Astrocyte (in vitro differentiated cells and primary cell): ENCODE results near the gene NLN.
"Not testable (repeated sequence)": the region's sequence is repeated elsewhere in the genome, so short reads cannot be mapped to it uniquely, and the experiment has no call there.

Experiments used
- EZH2 ChIP-seq: IDR thresholded peaks from 2 replicates; pipeline ENCODE4 v1.6.1; 2012; ENCODE audit warnings: mild to moderate bottlenecking, low read length, inconsistent platforms; ENCODE audit not compliant: insufficient read depth
- TF ChIP-seq, protein P1 (sequence below): IDR thresholded peaks from 2 replicates; pipeline ENCODE4 v1.5.1; 2011; ENCODE audit warnings: low read depth, mild to moderate bottlenecking, inconsistent platforms, low read length, moderate library complexity; ENCODE audit not compliant: insufficient read depth

DNA sequence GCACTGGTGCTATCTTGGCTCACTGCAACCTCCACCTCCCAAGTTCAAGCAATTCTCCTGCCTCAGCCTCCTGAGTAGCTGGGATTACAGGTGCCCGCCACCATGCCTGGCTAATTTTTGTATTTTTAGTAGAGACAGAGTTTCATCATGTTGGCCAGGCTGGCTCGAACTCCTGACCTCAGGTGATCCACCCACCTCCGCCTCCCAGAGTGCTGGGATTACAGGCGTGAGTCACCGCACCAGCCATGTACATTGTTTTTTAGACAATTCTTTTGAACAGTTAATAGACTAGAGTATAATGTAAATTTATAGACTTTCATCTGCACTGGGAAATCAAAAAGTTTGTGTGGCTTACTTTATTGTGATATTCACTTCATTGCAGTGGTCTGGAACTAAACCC, 85.5 kb downstream of the NLN start:
- not testable (repeated sequence) for TF ChIP-seq EZH2
- TF ChIP-seq, protein P1, sequence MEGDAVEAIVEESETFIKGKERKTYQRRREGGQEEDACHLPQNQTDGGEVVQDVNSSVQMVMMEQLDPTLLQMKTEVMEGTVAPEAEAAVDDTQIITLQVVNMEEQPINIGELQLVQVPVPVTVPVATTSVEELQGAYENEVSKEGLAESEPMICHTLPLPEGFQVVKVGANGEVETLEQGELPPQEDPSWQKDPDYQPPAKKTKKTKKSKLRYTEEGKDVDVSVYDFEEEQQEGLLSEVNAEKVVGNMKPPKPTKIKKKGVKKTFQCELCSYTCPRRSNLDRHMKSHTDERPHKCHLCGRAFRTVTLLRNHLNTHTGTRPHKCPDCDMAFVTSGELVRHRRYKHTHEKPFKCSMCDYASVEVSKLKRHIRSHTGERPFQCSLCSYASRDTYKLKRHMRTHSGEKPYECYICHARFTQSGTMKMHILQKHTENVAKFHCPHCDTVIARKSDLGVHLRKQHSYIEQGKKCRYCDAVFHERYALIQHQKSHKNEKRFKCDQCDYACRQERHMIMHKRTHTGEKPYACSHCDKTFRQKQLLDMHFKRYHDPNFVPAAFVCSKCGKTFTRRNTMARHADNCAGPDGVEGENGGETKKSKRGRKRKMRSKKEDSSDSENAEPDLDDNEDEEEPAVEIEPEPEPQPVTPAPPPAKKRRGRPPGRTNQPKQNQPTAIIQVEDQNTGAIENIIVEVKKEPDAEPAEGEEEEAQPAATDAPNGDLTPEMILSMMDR: not testable (repeated sequence)
